Neural cell (in vitro differentiated cells): ENCODE results near the gene ITPK1. TPM values are rescaled to one million over a fixed set of nuclear protein-coding genes. Genes with fewer than 3 reads are reported as not detected.

ENCODE experiments used
- H2AFZ ChIP-seq: fragments of 200-600, 300-800 bp; sonication (generic), shearing (Covaris generic); 2 replicates; pipeline ENCODE4 v1.6.0; 2014; ENCODE audit warnings: low read depth, mild to moderate bottlenecking, antibody characterized with exemption, low read length, moderate library complexity
- H3F3A ChIP-seq: fragments of 200-600 bp; shearing (Covaris generic); 2 replicates; pipeline ENCODE4 v1.6.1; 2016; ENCODE audit warnings: mild to moderate bottlenecking, moderate library complexity, mixed read lengths, antibody characterized with exemption, low read length; ENCODE audit not compliant: insufficient read depth, poor library complexity, severe bottlenecking
- H3K27ac ChIP-seq: fragments of 200-600, 300-800 bp; sonication (generic), shearing (Covaris generic); 2 replicates; pipeline ENCODE4 v1.5.1; 2014; ENCODE audit warnings: mild to moderate bottlenecking, low read length, moderate library complexity
- H3K27me3 ChIP-seq: fragments of 300-800, 200-600 bp; sonication (generic), shearing (Covaris generic); 2 replicates; pipeline ENCODE4 v1.6.0; 2014; ENCODE audit warnings: mild to moderate bottlenecking, low read depth, low read length, moderate library complexity; ENCODE audit not compliant: insufficient read depth
- H3K36me3 ChIP-seq: fragments of 300-800, 200-600 bp; sonication (generic), shearing (Covaris generic); 2 replicates; pipeline ENCODE4 v1.5.1; 2014; ENCODE audit warnings: mild to moderate bottlenecking, antibody characterized with exemption, low read length, moderate library complexity; ENCODE audit not compliant: insufficient read depth
- H3K4me2 ChIP-seq: fragments of 300-800, 200-600 bp; sonication (generic), shearing (Covaris generic); 2 replicates; pipeline ENCODE4 v1.6.0; 2014; ENCODE audit warnings: mild to moderate bottlenecking, low read length
- H3K4me3 ChIP-seq: fragments of 300-800, 200-600 bp; sonication (generic), shearing (Covaris generic); 2 replicates; pipeline ENCODE4 v1.5.1; 2014; ENCODE audit warnings: mild to moderate bottlenecking, low read length, moderate library complexity
- H3K79me2 ChIP-seq: fragments of 200-600 bp; shearing (Covaris generic); replicated peaks from 2 replicates; pipeline ENCODE4 v1.6.0; 2014; ENCODE audit warnings: mild to moderate bottlenecking, low read length, moderate library complexity; ENCODE audit not compliant: insufficient read depth
- H3K9ac ChIP-seq: fragments of 300-800, 200-600 bp; sonication (generic), shearing (Covaris generic); 2 replicates; pipeline ENCODE4 v1.6.1; 2016; ENCODE audit warnings: mild to moderate bottlenecking, low read length, mixed read lengths
- H3K9me2 ChIP-seq: fragments of 200-600 bp; shearing (Covaris generic); 2 replicates; pipeline ENCODE4 v1.6.1; 2016; ENCODE audit warnings: mild to moderate bottlenecking, low read length, mixed read lengths; ENCODE audit not compliant: insufficient read depth
- H3K9me3 ChIP-seq: fragments of 200-600, 300-800 bp; sonication (generic), shearing (Covaris generic); 2 replicates; pipeline ENCODE4 v1.6.1; 2016; ENCODE audit warnings: mild to moderate bottlenecking, mixed run types, low read length, moderate library complexity, mixed read lengths
- H4K20me1 ChIP-seq: fragments of 200-600 bp; shearing (Covaris generic); 2 replicates; pipeline ENCODE4 v1.6.1; 2016; ENCODE audit warnings: mild to moderate bottlenecking, mixed run types; ENCODE audit not compliant: insufficient read depth
- CTCF ChIP-seq: fragments of 450-650 bp; IDR thresholded peaks from 2 replicates; pipeline ENCODE4 v1.5.1; 2014; ENCODE audit warnings: antibody characterized with exemption, mild to moderate bottlenecking, moderate library complexity; ENCODE audit not compliant: poor library complexity, severe bottlenecking
- EP300 ChIP-seq: fragments of 450-650 bp; conservative IDR thresholded peaks from 2 replicates; pipeline ENCODE4 v1.6.1; 2014; ENCODE audit warnings: antibody characterized with exemption, mild to moderate bottlenecking, moderate library complexity; ENCODE audit not compliant: poor library complexity, severe bottlenecking
- EZH2 ChIP-seq: fragments of 200-600, 300-800 bp; shearing (Covaris generic), sonication (generic); IDR thresholded peaks from 2 replicates; pipeline ENCODE4 v1.6.1; 2014; ENCODE audit warnings: antibody characterized with exemption, low read length, borderline replicate concordance, mild to moderate bottlenecking; ENCODE audit not compliant: insufficient read depth, poor library complexity, severe bottlenecking
- MXI1 ChIP-seq: fragments of 450-650 bp; conservative IDR thresholded peaks from 2 replicates; pipeline ENCODE4 v1.6.1; 2014; ENCODE audit warnings: antibody characterized with exemption, mild to moderate bottlenecking; ENCODE audit not compliant: poor library complexity, severe bottlenecking
- POLR2AphosphoS5 ChIP-seq: IDR thresholded peaks from 2 replicates; pipeline ENCODE4 v1.6.1; 2012
- RAD21 ChIP-seq: fragments of 450-650 bp; conservative IDR thresholded peaks from 2 replicates; pipeline ENCODE4 v1.6.1; 2014; ENCODE audit warnings: antibody characterized with exemption, mild to moderate bottlenecking, moderate library complexity
- REST ChIP-seq: IDR thresholded peaks from 2 replicates; pipeline ENCODE4 v1.6.1; 2012; ENCODE audit warnings: borderline replicate concordance
- SMC3 ChIP-seq: fragments of 450-650 bp; conservative IDR thresholded peaks from 2 replicates; pipeline ENCODE4 v1.6.1; 2014; ENCODE audit warnings: antibody characterized with exemption, mild to moderate bottlenecking, moderate library complexity; ENCODE audit not compliant: poor library complexity
- TAF1 ChIP-seq: IDR thresholded peaks from 2 replicates; pipeline ENCODE4 v1.6.1; 2012; ENCODE audit warnings: low read depth
- polyA plus RNA-seq: library from polyadenylated mRNA; depleted of rRNA; stranded (reverse); fragments of >200 nt; gene quantifications from 2 replicates; pipeline ENCODE4 v1.2.3, GENCODE V29; 2014

ITPK1 gene
- polyA plus RNA-seq, 1 donor from 2014 or later = 65.0 TPM

- no peaks in the 10 kb centered on the region for H3K9me2 ChIP-seq
- no peaks in the 10 kb centered on the region for H3K79me2 ChIP-seq
- H3K4me2 ChIP-seq = no peak overlapping the region
- H2AFZ ChIP-seq = no peak overlapping the region
- no peaks in the 10 kb centered on the region for H3K27me3 ChIP-seq
- no peaks in the 10 kb centered on the region for H3F3A ChIP-seq
- no peaks in the 10 kb centered on the region for H3K36me3 ChIP-seq
- H3K9ac ChIP-seq = no peak overlapping the region
- H3K4me3 ChIP-seq = no peak overlapping the region
- no peak for TF ChIP-seq SMC3
- no peak for TF ChIP-seq MXI1
- TF ChIP-seq POLR2AphosphoS5 = no peak
- no peak for TF ChIP-seq TAF1
- TF ChIP-seq EP300 = no peak
- no peak for TF ChIP-seq REST
- no peak for TF ChIP-seq RAD21
- no peak for TF ChIP-seq CTCF
- no peak for TF ChIP-seq EZH2
- no peak overlapping the region for H3K27ac ChIP-seq
- no peaks in the 10 kb centered on the region for H3K9me3 ChIP-seq
- no peaks in the 10 kb centered on the region for H4K20me1 ChIP-seq
Measured at GRCh38 chr14:93150227-93151208, 34.8 kb upstream of the ITPK1 start.

GRCh38 chr14:93148979-93149378 is 33.3 kb upstream of the ITPK1 start:
- H3K27ac ChIP-seq = no peak overlapping the region
- no peak overlapping the region for H2AFZ ChIP-seq
- H3K4me2 ChIP-seq = no peak overlapping the region
- H3K27me3 ChIP-seq = no peaks in the 10 kb centered on the region
- no peaks in the 10 kb centered on the region for H3K9me2 ChIP-seq
- H4K20me1 ChIP-seq = no peaks in the 10 kb centered on the region
- H3F3A ChIP-seq = no peaks in the 10 kb centered on the region
- no peak for TF ChIP-seq EZH2
- TF ChIP-seq CTCF = no peak
- no peaks in the 10 kb centered on the region for H3K36me3 ChIP-seq
- no peak overlapping the region for H3K9ac ChIP-seq
- H3K4me3 ChIP-seq = no peak overlapping the region
- H3K79me2 ChIP-seq = no peaks in the 10 kb centered on the region
- H3K9me3 ChIP-seq = no peaks in the 10 kb centered on the region
